Measurements from ENCODE around the gene TMCC2. TPM values are rescaled to one million over a fixed set of nuclear protein-coding genes. Genes with fewer than 3 reads are reported as not detected.

Gene TMCC2
- total and polyA plus RNA-seq, 2 donors from 2014 or later: 1.3 to 3.5 TPM

- peak overlapping the region in 2 of 3 donors; percentile 3 to 13 for H3K4me3 ChIP-seq (ENCODE audit: low read length in 3 of 3)
- peak overlapping the region; percentile 37 to 84 for H3K27ac ChIP-seq (ENCODE audit: low read depth in 2 of 2, low read length in 2 of 2)
- FAIRE-seq (no peak), DNase-seq (no peak)
- H3K4me1 ChIP-seq (ENCODE audit: control insufficient read depth in 2 of 3, insufficient read depth in 2 of 3, low read depth in 1 of 3, low read length in 3 of 3): peaks cover 0 to 45% (median 37%) of the 10 kb centered on the region in 3 donors
- H3K9ac ChIP-seq (ENCODE audit: low read length in 3 of 3): no peak overlapping the region
- no peaks in the 10 kb centered on the region for H3K9me3 ChIP-seq (ENCODE audit: control insufficient read depth in 2 of 3, insufficient read depth in 1 of 3, low read length in 3 of 3)
- H3K36me3 ChIP-seq (ENCODE audit: control insufficient read depth in 2 of 3, insufficient read depth in 3 of 3, low read length in 3 of 3): peaks cover 2 to 43% (median 35%) of the 10 kb centered on the region in 3 donors
- no peaks in the 10 kb centered on the region for H3K27me3 ChIP-seq (ENCODE audit: control insufficient read depth, insufficient read depth, low read length)
- intact Hi-C loops (cut with DNase I): no loop called here
- TF ChIP-seq CTCF (IDR thresholded peaks at IDR 0.05; ENCODE audit: borderline replicate concordance, extremely low read depth, insufficient read depth): no peak
These were observed 85.3 kb downstream of the TMCC2 start for GRCh38 chr1:205312866-205313562.

GRCh38 chr1:205313563-205314308 lies 86.0 kb downstream of the TMCC2 start:
- intact Hi-C loops (cut with DNase I): no loop called here
- Histone ChIP-seq H3K9me3 (ENCODE audit: control insufficient read depth in 2 of 3, insufficient read depth in 1 of 3, low read length in 3 of 3) (no peaks in the 10 kb centered on the region), H3K27me3 (ENCODE audit: control insufficient read depth, insufficient read depth, low read length) (no peaks in the 10 kb centered on the region), H3K27ac (ENCODE audit: low read depth in 2 of 2, low read length in 2 of 2) (peak overlapping the region; percentile 37 to 84), H3K4me3 (ENCODE audit: low read length in 3 of 3) (peak overlapping the region in 1 of 3 donors; percentile 3), H3K9ac (ENCODE audit: low read length in 3 of 3) (peak overlapping the region in 1 of 3 donors; percentile 32), H3K4me1 (ENCODE audit: control insufficient read depth in 2 of 3, insufficient read depth in 2 of 3, low read depth in 1 of 3, low read length in 3 of 3) (peaks cover 0 to 50% (median 34%) of the 10 kb centered on the region in 3 donors), H3K36me3 (ENCODE audit: control insufficient read depth in 2 of 3, insufficient read depth in 3 of 3, low read length in 3 of 3) (peaks cover 2 to 36% (median 30%) of the 10 kb centered on the region in 3 donors)
- DNase-seq: peak; percentile 79 to 89 (median 82)
- no peak for TF ChIP-seq CTCF (IDR thresholded peaks at IDR 0.05; ENCODE audit: borderline replicate concordance, extremely low read depth, insufficient read depth)
- no peak for FAIRE-seq

DNA sequence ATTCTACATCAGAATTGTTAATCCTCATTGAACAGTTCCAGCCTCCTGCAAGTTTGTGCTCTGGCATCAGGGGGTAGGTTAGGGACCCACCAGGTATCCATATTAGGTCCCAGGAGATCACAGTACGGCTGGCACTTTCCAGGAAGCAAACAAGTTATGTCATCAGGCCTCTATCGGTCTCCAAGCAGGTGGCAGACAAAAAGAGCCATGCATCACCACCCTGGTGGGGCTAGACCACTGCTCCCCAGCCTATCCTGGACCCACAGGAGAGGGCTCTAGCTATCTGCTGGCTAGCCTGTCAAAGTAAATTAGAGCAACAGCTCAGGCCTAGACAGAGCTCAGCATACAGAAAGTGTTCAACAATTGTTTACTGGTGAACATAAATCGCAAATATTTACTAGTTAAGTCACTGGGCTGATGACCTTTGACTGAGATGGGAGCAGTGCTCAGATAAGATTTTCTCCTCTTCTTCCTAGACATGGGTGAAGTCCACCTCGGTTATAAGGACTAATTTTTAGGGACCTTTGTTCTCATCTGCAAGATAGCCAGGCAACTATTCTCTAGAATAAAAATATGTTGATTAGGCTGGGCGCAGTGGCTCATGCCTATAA lies 87.4 kb downstream of the TMCC2 start:
- peak overlapping the region in 1 of 3 donors; percentile 30 for H3K9ac ChIP-seq (ENCODE audit: low read length in 3 of 3)
- H3K9me3 ChIP-seq (ENCODE audit: control insufficient read depth in 2 of 3, insufficient read depth in 1 of 3, low read length in 3 of 3): no peaks in the 10 kb centered on the region
- FAIRE-seq (no peak), DNase-seq (no peak)
- peak overlapping the region; percentile 35 to 66 for H3K27ac ChIP-seq (ENCODE audit: low read depth in 2 of 2, low read length in 2 of 2)
- no peak for TF ChIP-seq CTCF (IDR thresholded peaks at IDR 0.05; ENCODE audit: borderline replicate concordance, extremely low read depth, insufficient read depth)
- peaks cover 0 to 59% (median 37%) of the 10 kb centered on the region in 3 donors for H3K4me1 ChIP-seq (ENCODE audit: control insufficient read depth in 2 of 3, insufficient read depth in 2 of 3, low read depth in 1 of 3, low read length in 3 of 3)
- peaks cover 2 to 23% (median 20%) of the 10 kb centered on the region in 3 donors for H3K36me3 ChIP-seq (ENCODE audit: control insufficient read depth in 2 of 3, insufficient read depth in 3 of 3, low read length in 3 of 3)
- H3K27me3 ChIP-seq (ENCODE audit: control insufficient read depth, insufficient read depth, low read length): no peaks in the 10 kb centered on the region
- H3K4me3 ChIP-seq (ENCODE audit: low read length in 3 of 3): no peak overlapping the region
- intact Hi-C loops (cut with DNase I): no loop called here
